Measurements from ENCODE around the gene SSB.
"Not testable (repeated sequence)": the region's sequence is repeated elsewhere in the genome, so short reads cannot be mapped to it uniquely, and the experiment has no call there.

Gene SSB
- total RNA-seq: 106 to 161 (median 121) reads per million in 4 experiments

GRCh38 chr2:169798718-169799592, at the start of gene SSB:
Gene SSB (plus strand): TSS chr2:169798871. CDS start chr2:169800961, 2,090 bp downstream.
- peak; percentile 81 for DNase-seq

GRCh38 chr2:169752752-169753151, 45.9 kb upstream of the SSB start:
- no peak for DNase-seq

DNA sequence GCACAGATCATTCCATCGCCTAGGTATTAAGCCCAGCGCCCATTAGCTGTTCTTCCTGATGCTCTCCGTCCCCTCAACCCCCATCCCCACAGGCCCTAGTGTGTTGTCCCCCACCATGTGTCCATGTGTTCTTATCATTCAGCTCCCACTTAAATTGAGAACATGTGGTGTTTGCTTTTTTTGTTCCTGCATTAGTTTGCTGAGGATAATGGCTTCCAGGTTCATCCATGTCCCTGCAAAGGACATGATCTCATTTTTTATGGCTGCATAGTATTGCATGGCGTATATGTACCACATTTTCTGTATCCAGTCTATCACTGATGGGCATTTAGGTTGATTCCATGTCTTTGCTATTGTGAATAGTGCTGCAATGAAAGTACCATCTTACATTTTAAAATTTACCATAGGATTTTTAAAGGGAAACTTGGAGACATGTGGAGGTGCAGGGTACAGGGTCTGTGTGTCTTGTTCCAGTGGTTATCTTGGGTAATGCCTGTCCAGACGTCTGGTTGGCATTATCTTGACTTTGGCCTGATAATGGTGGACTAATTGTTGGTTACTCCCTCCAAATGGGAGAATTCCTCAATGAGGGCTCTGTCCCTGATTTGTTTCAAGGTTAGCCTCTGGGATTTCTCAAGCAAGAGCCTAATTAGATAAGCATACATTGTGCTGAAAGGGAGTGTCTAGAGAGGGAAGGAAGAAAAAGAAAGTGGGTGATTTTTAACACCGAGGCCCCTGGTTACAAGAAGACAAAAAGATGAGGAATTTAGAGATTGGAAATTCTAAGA, 43.4 kb upstream of the SSB start:
- DNase-seq: no peak

DNA sequence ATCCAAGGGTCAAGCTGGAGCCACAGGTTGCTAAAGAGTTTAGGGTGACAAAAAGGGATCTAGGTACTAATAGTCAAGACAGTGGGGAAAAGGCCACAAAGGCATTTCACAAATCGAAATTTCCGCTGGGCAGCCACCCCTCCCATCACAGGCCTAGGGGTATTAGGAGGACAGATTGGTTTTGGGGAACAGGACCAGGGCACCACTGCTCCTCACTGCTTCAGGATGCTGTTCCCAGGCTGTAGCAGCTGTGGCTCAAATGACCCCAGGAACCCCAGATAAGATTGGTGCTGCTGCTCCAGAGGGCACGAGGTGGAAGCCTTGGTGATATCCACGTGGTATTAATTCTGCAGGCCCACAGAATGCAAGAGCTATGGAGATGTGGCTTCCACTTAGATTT, 42.3 kb upstream of the SSB start:
- DNase-seq: no peak

DNA sequence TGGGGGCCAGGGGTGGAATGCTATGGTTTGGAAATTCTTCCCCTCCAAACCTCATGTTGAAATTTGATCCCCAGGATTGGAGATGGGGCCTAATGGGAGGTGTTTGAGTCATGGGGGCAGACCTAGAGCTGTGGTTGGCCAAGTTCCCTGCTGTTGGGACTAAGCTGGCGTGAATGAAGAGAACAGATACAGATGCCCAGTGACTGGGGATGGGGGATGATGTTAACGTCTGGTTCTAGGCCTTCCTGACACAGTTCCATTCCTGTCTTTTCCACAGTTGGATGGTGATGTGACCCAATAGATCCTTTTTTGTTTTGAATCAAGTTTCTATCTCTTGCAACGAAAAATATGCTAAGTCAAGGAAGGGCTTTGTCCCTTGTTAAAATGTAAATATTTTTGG, 41.3 kb upstream of the SSB start:
- no peak for DNase-seq

- DNase-seq: no peak
Observed at GRCh38 chr2:169757778-169758177, 40.9 kb upstream of the SSB start.

- no peak for DNase-seq
Observed at GRCh38 chr2:169759987-169760386, 38.7 kb upstream of the SSB start.

GRCh38 chr2:169760798-169761197, 37.9 kb upstream of the SSB start:
- DNase-seq: not testable (repeated sequence)

GRCh38 chr2:169761251-169761969, 37.3 kb upstream of the SSB start:
- DNase-seq: no peak

DNA sequence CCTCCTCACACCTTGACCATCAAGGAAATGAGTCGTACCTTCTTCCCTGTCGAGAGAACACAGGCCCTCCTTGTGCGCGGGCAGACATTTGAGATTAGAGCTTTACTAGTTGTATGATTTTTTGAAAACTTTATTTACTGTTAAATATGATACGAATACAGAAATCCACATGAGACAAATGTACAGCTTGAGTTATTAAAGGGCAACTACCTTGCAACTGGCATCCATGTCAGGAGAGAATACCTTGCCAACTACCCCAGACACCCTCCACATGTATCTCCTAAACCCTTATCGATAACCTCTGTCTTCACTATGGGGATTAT, 36.7 kb upstream of the SSB start:
- DNase-seq: no peak

DNA sequence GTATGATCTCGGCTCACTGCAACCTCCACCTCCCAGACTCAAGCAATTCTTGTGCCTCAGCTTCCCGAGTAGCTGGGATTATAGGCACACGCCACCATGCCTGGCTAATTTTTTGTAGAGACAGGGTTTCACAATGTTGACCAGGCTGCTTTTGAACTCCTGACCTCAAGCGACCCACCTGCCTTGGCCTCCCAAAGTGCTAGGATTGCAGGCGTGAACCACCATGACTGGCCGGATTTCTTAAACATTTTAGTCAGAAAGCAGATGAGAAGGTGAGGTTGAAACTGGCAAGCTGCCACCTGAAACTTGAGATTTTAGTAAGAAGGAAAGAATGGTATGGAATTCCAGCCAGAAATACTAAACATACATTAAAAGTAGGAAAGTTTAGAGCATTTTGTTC, 33.1 kb upstream of the SSB start:
- no peak for DNase-seq

DNA sequence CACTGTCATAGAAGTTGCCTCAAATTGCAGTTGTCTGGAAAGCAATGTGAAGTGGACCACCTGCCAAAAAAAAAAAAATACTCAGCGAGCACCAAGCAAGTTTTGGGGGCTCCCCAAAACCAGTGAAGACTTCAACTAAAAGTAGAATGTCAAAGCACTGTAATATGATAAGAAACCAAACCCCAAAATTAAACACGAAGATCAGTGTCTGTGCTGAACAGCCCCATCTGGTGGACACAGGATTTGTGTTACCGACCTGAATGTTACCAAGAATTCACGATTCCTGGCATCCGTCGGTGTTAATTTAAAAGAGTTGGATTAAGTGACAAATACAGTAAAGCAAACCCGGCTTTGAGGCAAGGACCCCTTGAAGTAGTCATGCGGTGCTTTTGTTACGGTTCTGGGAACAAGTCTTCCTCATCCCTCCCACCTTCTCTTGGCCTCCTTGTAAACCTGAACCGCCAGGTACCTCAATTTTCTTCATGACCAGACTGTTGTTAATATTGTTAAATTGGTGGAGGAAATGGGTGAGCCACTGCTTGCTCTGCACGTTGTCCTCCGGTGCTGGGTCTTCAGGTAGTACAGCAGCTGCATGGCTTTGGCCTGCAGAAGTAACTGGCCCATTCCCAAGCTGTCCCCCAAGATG, 31.3 kb upstream of the SSB start:
- DNase-seq: peak; percentile 13

- DNase-seq: peak; percentile 6
Observed at GRCh38 chr2:169768262-169768995, 30.2 kb upstream of the SSB start.

- no peak for DNase-seq
Observed at GRCh38 chr2:169771021-169771420, 27.6 kb upstream of the SSB start.

GRCh38 chr2:169771612-169772011, 27.1 kb upstream of the SSB start:
- DNase-seq: no peak

GRCh38 chr2:169772651-169773050, 26.0 kb upstream of the SSB start:
- DNase-seq: no peak

- no peak for DNase-seq
Observed at GRCh38 chr2:169775354-169775753, 23.3 kb upstream of the SSB start.

DNA sequence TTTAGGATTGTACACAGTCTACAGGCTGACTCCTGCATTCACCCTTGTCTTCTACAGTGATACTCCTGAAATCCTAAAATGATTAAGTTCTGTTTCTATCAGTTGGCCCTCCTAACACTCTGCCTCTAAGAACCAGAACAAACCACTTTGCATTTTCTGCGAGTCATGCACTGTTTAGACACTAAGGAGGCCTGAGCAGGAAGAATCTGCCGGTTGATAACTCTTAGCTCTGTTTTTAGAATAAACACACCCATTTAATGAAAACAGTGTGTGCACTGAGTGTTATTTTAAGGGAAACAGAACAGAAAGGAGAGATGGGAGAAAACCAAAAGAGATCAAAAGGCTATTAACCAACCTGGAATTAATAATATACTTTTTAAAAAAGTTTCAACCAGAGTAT, 22.9 kb upstream of the SSB start:
- no peak for DNase-seq

GRCh38 chr2:169776252-169776761, 22.4 kb upstream of the SSB start:
- no peak for DNase-seq

- no peak for DNase-seq
Observed at GRCh38 chr2:169778446-169778845, 20.2 kb upstream of the SSB start.

DNA sequence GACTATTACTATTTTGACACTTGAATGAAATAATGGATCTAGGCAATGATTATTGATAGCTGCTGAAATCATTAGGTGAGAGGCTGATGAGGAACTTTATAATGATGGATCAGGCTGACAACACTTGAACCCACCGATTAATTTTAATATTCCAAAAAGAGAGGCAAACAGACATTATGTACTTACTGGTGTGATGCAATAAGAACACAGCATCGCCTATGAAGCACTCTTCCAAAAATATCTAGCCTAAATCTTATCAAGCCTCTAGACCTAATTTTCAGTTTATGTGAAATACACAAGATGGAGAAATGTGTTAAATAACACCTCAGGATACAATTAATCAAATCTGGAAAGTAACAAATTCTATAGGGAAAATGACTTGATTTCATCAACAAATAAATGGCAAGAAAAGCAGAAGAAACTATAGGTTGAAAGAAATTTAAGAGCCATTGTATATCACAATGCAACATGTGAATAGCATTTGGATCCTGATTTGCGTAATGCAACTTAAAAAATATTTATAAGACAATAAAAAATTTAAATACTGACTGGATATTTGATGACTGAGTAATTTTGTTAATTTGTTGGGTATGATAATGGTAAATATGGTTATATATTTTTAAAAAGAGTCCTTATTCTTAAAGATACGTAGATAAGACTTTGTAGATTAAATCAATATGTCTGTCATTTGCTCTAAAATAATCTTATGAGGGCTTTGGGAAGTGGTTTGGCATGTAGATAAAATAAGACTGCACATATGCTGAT, 17.2 kb upstream of the SSB start:
- DNase-seq: no peak
